HG03432 (cell line): Measurements from ENCODE around the gene DAPK3.

Experiments
- ATAC-seq: cut with Tn5 transposase; IDR thresholded peaks from one replicate; pipeline ENCODE4 v1.9.1; 2021; ENCODE audit warnings: mild to moderate bottlenecking, moderate library complexity; ENCODE audit not compliant: unreplicated experiment

The DAPK3 gene

GRCh38 chr19:3919793-3920192 lies 51.1 kb downstream of the DAPK3 start:
- no peak for ATAC-seq

DNA sequence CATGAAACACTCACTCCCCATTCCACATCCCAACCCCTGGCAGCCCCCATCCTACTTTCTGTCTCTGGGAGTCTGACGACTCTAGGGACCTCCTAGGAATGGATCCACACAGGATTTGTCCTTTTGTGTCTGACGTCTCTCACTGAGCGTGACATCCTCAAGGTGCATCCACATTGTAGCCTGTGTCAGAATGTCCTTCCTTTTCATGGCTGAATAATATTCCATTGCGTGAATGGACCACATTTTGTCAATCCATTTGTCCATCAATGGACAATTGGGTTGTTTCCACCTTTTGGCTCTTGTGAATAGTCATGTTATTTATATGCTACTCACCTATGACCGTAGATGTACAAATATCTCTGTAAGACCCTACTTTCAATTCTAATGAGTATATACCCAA lies 54.9 kb downstream of the DAPK3 start:
- no peak for ATAC-seq

DNA sequence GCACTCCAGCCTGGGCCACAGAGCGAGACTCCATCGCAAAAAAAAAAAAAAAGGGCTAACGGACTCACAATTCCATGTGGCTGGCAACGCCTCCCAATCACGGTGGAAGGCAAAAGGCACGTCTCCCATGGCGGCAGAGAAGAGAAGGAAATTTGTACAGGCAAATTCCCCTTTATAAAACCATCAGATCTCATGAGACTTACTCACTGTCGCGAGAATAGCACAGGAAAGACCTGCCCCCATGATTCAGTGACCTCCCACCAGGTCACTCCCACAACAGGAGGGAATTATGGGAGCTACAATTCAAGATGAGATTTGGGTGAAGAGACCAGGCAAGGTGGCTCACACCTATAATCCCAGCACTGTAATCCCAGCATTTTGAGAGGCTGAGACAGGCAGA lies 56.7 kb downstream of the DAPK3 start:
- ATAC-seq, result no peak

DNA sequence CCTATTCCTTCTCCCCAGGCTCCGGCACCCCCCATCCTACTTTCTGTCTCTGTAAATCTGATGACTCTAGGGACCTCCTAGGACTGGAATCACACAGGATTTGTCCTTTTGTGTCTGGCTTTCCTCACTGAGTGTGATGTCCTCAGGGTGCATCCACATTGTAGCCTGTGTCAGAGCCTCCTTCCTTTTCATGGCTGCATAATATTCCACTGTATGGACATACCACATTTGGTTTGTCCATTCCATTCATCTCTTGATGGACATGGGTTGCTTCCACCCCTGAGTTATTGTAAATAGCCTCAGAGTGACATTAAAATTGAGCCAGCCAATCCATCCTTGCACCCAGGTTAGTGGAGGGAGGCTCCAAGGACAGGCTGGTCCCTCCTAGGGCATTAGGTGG lies 60.8 kb downstream of the DAPK3 start:
- ATAC-seq, result no peak
